ENCODE data around the gene GPM6B.
"Not testable (repeated sequence)": the region's sequence is repeated elsewhere in the genome, so short reads cannot be mapped to it uniquely, and the experiment has no call there.

The GPM6B gene

GRCh38 chrX:13742397-13743176 lies 74.3 kb downstream of the GPM6B start:
- H3K9me3 Mint-ChIP-seq: no peaks in the 10 kb centered on the region
- H3K27me3 Mint-ChIP-seq: peaks cover 16% of the 10 kb centered on the region
- H3K27ac Mint-ChIP-seq: peak overlapping the region; percentile 90
- H3K36me3 Mint-ChIP-seq (ENCODE audit: low read depth): peaks cover 61% of the 10 kb centered on the region
- peak overlapping the region; percentile 46 for H3K4me3 Mint-ChIP-seq
- peak; percentile 44 for DNase-seq
- peaks cover 26% of the 10 kb centered on the region for H3K4me1 Mint-ChIP-seq (ENCODE audit: low read depth)

DNA sequence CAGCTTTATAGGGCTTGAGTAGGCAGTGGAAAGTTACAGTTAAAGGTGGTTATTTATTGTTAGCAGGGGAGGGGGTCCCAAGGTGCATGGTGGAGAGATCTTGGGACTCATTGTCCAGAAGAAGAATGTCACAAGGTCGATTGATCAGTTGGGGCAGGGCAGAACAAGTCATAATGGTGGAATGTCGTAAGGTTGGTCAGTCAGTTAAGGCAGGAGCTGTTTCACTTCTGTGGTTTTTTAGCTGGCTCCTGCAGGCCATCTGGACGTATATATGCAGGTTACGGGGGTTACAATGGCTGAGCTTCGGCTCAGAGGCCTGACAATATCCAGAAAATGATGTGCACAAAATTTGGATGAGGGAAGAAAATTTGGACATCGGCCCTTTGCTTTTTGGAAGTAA lies 75.2 kb downstream of the GPM6B start:
- no peak for DNase-seq
- Mint-ChIP-seq H3K4me3 (no peak overlapping the region), H3K27ac (peak overlapping the region; percentile 90), H3K36me3 (ENCODE audit: low read depth) (peaks cover 60% of the 10 kb centered on the region), H3K9me3 (no peaks in the 10 kb centered on the region), H3K4me1 (ENCODE audit: low read depth) (peaks cover 32% of the 10 kb centered on the region), H3K27me3 (peaks cover 8% of the 10 kb centered on the region)

DNA sequence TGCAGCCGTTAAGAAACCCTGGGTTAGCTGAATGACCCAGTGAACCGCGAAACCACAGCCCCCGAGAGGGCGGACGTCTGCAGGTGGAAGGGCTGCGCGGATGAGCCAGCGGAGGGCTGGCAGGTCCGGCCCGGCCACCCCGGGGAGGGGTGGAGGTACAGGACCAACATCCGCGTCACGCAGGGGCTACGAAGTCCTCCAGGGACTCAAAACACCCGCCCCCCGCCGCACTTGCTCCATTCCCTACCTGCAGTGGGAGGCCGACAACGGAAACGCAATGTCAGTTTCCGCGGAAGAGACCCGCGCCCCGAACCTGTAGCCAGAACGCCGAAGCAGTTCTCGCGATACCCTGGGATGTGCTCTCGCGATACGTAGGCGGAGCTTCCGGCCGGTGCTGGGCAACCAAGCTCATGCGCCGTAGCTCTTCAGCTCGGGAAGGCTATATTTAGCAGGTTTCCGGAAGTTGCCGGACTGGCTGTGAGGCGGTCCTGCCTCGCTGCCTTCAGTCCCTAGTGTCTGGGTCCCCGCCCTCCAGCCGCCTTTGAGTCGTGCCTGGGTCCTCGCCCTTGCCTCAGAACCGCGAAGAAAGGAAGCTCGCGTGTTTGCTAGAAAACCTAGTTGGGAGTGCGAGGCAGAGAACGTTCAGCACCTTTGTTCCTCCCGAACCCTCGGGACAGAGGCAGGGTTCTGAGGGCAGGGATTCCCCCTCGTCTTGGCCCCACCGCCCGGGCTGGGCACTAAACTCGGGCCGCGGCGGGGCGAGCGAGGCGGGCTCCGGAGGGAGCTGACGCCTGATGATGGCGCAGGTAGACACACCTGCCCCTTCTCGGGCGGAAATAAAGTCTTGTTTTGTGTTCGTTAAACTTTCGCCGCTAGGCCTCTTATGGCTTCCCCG lies 82.4 kb downstream of the GPM6B start, which contains the start of the genes OFD1 and TRAPPC2:
Gene OFD1, plus strand, starts transcription at position 471 of the 895 bp plus-strand sequence. Its CDS starts 324 bp downstream, at position 795.
Gene TRAPPC2, minus strand, starts transcription at position 343 of the 895 bp plus-strand sequence. CDS start 14,657 bp downstream, outside the sequence.
- H3K9me3 Mint-ChIP-seq: no peaks in the 10 kb centered on the region
- H3K4me3 Mint-ChIP-seq: peak within 1 kb of the TSS; percentile 86
- H3K27ac Mint-ChIP-seq: peak within 1 kb of the TSS; percentile 93
- peaks cover 64% of the 10 kb centered on the region for H3K36me3 Mint-ChIP-seq (ENCODE audit: low read depth)
- H3K4me1 Mint-ChIP-seq (ENCODE audit: low read depth): peaks cover 54% of the 10 kb centered on the region
- peak; percentile 92 for DNase-seq
- H3K27me3 Mint-ChIP-seq: peaks cover 21% of the 10 kb centered on the region

- H3K4me3 Mint-ChIP-seq: peak overlapping the region; percentile 86
Measured at GRCh38 chrX:13733506-13733905, 83.4 kb downstream of the GPM6B start.

GRCh38 chrX:13732246-13733067 lies 84.4 kb downstream of the GPM6B start:
- peak overlapping the region; percentile 93 for H3K27ac Mint-ChIP-seq

More at GRCh38 chrX:13733506-13733905, 83.4 kb downstream of the GPM6B start:
- peaks cover 21% of the 10 kb centered on the region for H3K27me3 Mint-ChIP-seq
- peak overlapping the region; percentile 93 for H3K27ac Mint-ChIP-seq
- H3K9me3 Mint-ChIP-seq: no peaks in the 10 kb centered on the region
- H3K4me1 Mint-ChIP-seq (ENCODE audit: low read depth): peaks cover 62% of the 10 kb centered on the region
- peaks cover 70% of the 10 kb centered on the region for H3K36me3 Mint-ChIP-seq (ENCODE audit: low read depth)
- no peak for DNase-seq

DNA sequence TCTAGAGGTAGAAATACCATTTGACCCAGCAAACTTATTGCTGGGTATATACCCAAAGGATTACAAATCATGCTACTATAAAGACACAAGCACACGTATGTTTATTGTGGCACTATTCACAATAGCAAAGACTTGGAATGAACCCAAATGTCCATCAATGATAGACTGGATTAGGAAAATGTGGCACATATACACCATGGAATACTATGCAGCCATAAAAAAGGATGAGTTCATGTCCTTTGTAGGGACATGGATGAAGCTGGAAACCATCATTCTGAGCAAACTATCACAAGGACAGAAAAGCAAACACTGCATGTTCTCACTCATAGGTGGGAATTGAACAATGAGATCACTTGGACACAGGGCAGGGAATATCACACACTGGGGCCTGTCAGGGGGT lies 86.4 kb downstream of the GPM6B start:
- H3K4me3 Mint-ChIP-seq, DNase-seq, H3K27ac Mint-ChIP-seq, H3K9me3 Mint-ChIP-seq: not testable (repeated sequence)
- H3K27me3 Mint-ChIP-seq: peaks cover 30% of the 10 kb centered on the region
- peaks cover 74% of the 10 kb centered on the region for H3K4me1 Mint-ChIP-seq (ENCODE audit: low read depth)
- H3K36me3 Mint-ChIP-seq (ENCODE audit: low read depth): peaks cover 85% of the 10 kb centered on the region

More at GRCh38 chrX:13732246-13733067, 84.4 kb downstream of the GPM6B start:
- DNase-seq: no peak
- peaks cover 78% of the 10 kb centered on the region for H3K36me3 Mint-ChIP-seq (ENCODE audit: low read depth)
- H3K4me3 Mint-ChIP-seq: peak overlapping the region; percentile 86
- H3K9me3 Mint-ChIP-seq: peaks cover under 1% of the 10 kb centered on the region
- H3K27me3 Mint-ChIP-seq: peaks cover 21% of the 10 kb centered on the region
- H3K4me1 Mint-ChIP-seq (ENCODE audit: low read depth): peaks cover 70% of the 10 kb centered on the region

DNA sequence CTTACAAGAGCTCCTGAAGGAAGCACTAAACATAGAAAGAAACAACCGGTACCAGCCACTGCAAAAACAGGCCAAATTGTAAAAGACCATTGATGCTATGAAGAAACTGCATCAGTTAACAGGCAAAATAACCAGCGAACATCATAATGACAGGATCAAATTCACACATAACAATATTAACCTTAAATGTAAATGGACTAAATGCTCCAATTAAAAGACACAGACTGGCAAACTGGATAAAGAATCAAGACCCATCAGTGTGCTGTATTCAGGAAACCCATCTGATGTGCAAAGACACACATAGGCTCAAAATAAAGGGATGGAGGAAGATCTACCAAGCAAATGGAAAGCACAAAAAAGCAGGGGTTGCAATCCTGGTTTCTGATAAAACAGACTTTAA lies 90.3 kb downstream of the GPM6B start:
- not testable (repeated sequence) for DNase-seq, H3K9me3 Mint-ChIP-seq, H3K4me3 Mint-ChIP-seq
- Mint-ChIP-seq H3K27me3 (peaks cover 24% of the 10 kb centered on the region), H3K36me3 (ENCODE audit: low read depth) (peaks cover 97% of the 10 kb centered on the region), H3K27ac (peak overlapping the region; percentile 62), H3K4me1 (ENCODE audit: low read depth) (peaks cover 78% of the 10 kb centered on the region)

DNA sequence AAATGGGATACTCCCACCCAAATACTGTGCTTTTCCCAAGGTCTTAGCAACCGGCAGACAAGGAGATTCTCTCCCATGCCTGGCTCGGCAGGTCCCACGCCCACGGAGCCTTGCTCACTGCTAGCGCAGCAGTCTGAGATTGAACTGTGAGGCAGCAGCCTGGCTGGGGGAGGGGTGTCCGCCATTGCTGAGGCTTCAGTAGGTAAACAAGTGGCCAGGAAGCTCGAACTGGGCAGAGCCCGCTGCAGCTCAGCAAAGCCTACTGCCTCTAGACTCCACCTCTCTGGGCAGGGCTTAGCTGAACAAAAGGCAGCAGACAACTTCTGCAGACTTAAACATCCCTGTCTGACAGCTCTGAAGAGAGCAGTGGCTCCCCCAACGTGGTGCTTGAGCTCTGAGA lies 92.0 kb downstream of the GPM6B start:
- H3K4me1 Mint-ChIP-seq (ENCODE audit: low read depth): peaks cover 73% of the 10 kb centered on the region
- DNase-seq: peak; percentile 50
- H3K36me3 Mint-ChIP-seq (ENCODE audit: low read depth): peaks cover 97% of the 10 kb centered on the region
- not testable (repeated sequence) for H3K27ac Mint-ChIP-seq, H3K4me3 Mint-ChIP-seq, H3K9me3 Mint-ChIP-seq
- H3K27me3 Mint-ChIP-seq: peaks cover 25% of the 10 kb centered on the region

- Mint-ChIP-seq H3K36me3 (ENCODE audit: low read depth) (peaks cover 95% of the 10 kb centered on the region), H3K4me3 (no peak overlapping the region), H3K27me3 (peaks cover 21% of the 10 kb centered on the region), H3K4me1 (ENCODE audit: low read depth) (peaks cover 67% of the 10 kb centered on the region), H3K27ac (peak overlapping the region; percentile 24), H3K9me3 (peaks cover 5% of the 10 kb centered on the region)
- DNase-seq: no peak
Measured at GRCh38 chrX:13721819-13722519, 94.9 kb downstream of the GPM6B start.

- no peak overlapping the region for H3K4me3 Mint-ChIP-seq
- H3K9me3 Mint-ChIP-seq: no peaks in the 10 kb centered on the region
- H3K4me1 Mint-ChIP-seq (ENCODE audit: low read depth): peaks cover 65% of the 10 kb centered on the region
- peak overlapping the region; percentile 28 for H3K27ac Mint-ChIP-seq
- no peak for DNase-seq
- peaks cover 16% of the 10 kb centered on the region for H3K27me3 Mint-ChIP-seq
- peaks cover 94% of the 10 kb centered on the region for H3K36me3 Mint-ChIP-seq (ENCODE audit: low read depth)
Measured at GRCh38 chrX:13721371-13721770, 95.5 kb downstream of the GPM6B start.

Measured in activated T-cell treated with anti-CD3 and anti-CD28 coated beads, Interleukin-2, amount 50 U/mL, for 24 hours (primary cell).